ENCODE results near the gene EHBP1.

EHBP1 gene

GRCh38 chr2:62808554-62808953, 103.0 kb downstream of the EHBP1 start:
- Histone ChIP-seq H3K4me1 (ENCODE audit: insufficient read depth, low read length, severe bottlenecking) (no peaks in the 10 kb centered on the region), H3K4me3 (ENCODE audit: low read depth, low read length, poor library complexity, severe bottlenecking) (no peak overlapping the region), H3K9me2 (ENCODE audit: low read depth, low read length) (no peaks in the 10 kb centered on the region), H3K9ac (ENCODE audit: low read length) (no peak overlapping the region), H3K9me3 (ENCODE audit: low read length) (no peaks in the 10 kb centered on the region), H2AFZ (ENCODE audit: low read length) (no peak overlapping the region), H3K27ac (ENCODE audit: low read depth, low read length, poor library complexity, severe bottlenecking) (no peak overlapping the region), H3K79me2 (ENCODE audit: insufficient read depth, low read length) (no peaks in the 10 kb centered on the region), H3K36me3 (ENCODE audit: insufficient read depth, low read length) (peaks cover 3% of the 10 kb centered on the region; the same call in 1 of the 2 replicates), H4K20me1 (ENCODE audit: insufficient read depth, low read length) (no peaks in the 10 kb centered on the region), H3K4me2 (ENCODE audit: low read length) (no peak overlapping the region), H3F3A (ENCODE audit: insufficient read depth, low read length) (no peaks in the 10 kb centered on the region), H3K27me3 (ENCODE audit: insufficient read depth, low read length) (no peaks in the 10 kb centered on the region)
- TF ChIP-seq CTCF (IDR thresholded peaks at IDR 0.05; ENCODE audit: low read length): no peak
- no peak for TF ChIP-seq EZH2 (IDR thresholded peaks at IDR 0.05; ENCODE audit: borderline replicate concordance, low read length)

GRCh38 chr2:62811086-62811485, 105.6 kb downstream of the EHBP1 start:
- no peak overlapping the region for H3K9ac ChIP-seq (ENCODE audit: low read length)
- H3K4me2 ChIP-seq (ENCODE audit: low read length): no peak overlapping the region
- H3K27ac ChIP-seq (ENCODE audit: low read depth, low read length, poor library complexity, severe bottlenecking): no peak overlapping the region
- no peaks in the 10 kb centered on the region for H3K4me1 ChIP-seq (ENCODE audit: insufficient read depth, low read length, severe bottlenecking)
- no peaks in the 10 kb centered on the region for H3K9me3 ChIP-seq (ENCODE audit: low read length)
- H3K79me2 ChIP-seq (ENCODE audit: insufficient read depth, low read length): no peaks in the 10 kb centered on the region
- H3K9me2 ChIP-seq (ENCODE audit: low read depth, low read length): no peaks in the 10 kb centered on the region
- peaks cover 3% of the 10 kb centered on the region; the same call in 1 of the 2 replicates for H3K36me3 ChIP-seq (ENCODE audit: insufficient read depth, low read length)
- no peak overlapping the region for H2AFZ ChIP-seq (ENCODE audit: low read length)
- no peak overlapping the region for H3K4me3 ChIP-seq (ENCODE audit: low read depth, low read length, poor library complexity, severe bottlenecking)
- no peaks in the 10 kb centered on the region for H4K20me1 ChIP-seq (ENCODE audit: insufficient read depth, low read length)
- no peaks in the 10 kb centered on the region for H3K27me3 ChIP-seq (ENCODE audit: insufficient read depth, low read length)
- no peaks in the 10 kb centered on the region for H3F3A ChIP-seq (ENCODE audit: insufficient read depth, low read length)
- TF ChIP-seq EZH2 (IDR thresholded peaks at IDR 0.05; ENCODE audit: borderline replicate concordance, low read length) (no peak), CTCF (IDR thresholded peaks at IDR 0.05; ENCODE audit: low read length) (no peak)

GRCh38 chr2:62811972-62812371, 106.5 kb downstream of the EHBP1 start:
- Histone ChIP-seq H3K36me3 (ENCODE audit: insufficient read depth, low read length) (peaks cover 1% of the 10 kb centered on the region; the same call in 1 of the 2 replicates), H3K9me2 (ENCODE audit: low read depth, low read length) (no peaks in the 10 kb centered on the region), H4K20me1 (ENCODE audit: insufficient read depth, low read length) (no peaks in the 10 kb centered on the region), H3K4me2 (ENCODE audit: low read length) (no peak overlapping the region), H3K79me2 (ENCODE audit: insufficient read depth, low read length) (no peaks in the 10 kb centered on the region), H3K4me1 (ENCODE audit: insufficient read depth, low read length, severe bottlenecking) (no peaks in the 10 kb centered on the region), H3K4me3 (ENCODE audit: low read depth, low read length, poor library complexity, severe bottlenecking) (no peak overlapping the region), H3K27ac (ENCODE audit: low read depth, low read length, poor library complexity, severe bottlenecking) (no peak overlapping the region), H3K9me3 (ENCODE audit: low read length) (no peaks in the 10 kb centered on the region), H3K27me3 (ENCODE audit: insufficient read depth, low read length) (no peaks in the 10 kb centered on the region), H3K9ac (ENCODE audit: low read length) (no peak overlapping the region), H3F3A (ENCODE audit: insufficient read depth, low read length) (no peaks in the 10 kb centered on the region), H2AFZ (ENCODE audit: low read length) (no peak overlapping the region)
- TF ChIP-seq EZH2 (IDR thresholded peaks at IDR 0.05; ENCODE audit: borderline replicate concordance, low read length) (no peak), CTCF (IDR thresholded peaks at IDR 0.05; ENCODE audit: low read length) (no peak)
